ENCODE data around the gene SCIMP. TPM values are rescaled to one million over a fixed set of nuclear protein-coding genes. Genes with fewer than 3 reads are reported as not detected.

The SCIMP gene
- total and polyA plus RNA-seq, 12 donors = 0.11 to 9.7 (median 0.73) TPM

DNA sequence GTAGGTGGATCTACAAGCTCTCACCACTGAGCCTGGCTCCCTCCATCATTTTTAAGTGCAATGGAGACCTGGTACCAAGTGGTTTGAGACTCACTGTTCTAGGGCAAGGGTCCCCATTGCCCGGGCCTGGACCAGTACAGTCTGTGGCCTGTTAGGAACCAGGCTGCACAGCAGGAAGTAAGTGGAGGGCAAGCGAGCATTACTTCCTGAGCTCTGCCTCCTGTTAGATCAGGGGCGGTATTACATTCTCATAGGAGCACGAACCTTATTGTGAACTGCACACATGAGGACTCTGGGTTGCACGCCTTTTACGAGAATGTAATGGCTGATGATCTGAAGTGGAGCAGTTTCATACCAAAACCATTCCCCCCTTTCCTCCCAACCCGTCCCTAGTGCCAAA, 36.2 kb downstream of the SCIMP start:
- intact Hi-C loops (cut with DNase I) = loop anchor here in 1 of 10 donors (5.0 kb wide), 1 partner anchor 39 kb away; no protein-coding TSS in a partner anchor
- H3K4me3 ChIP-seq = no peak overlapping the region
- peaks cover 0 to 2% (median 0%) of the 10 kb centered on the region in 9 donors for H3K4me1 ChIP-seq
- WGBS, 2 donors = 89 to 90% methylated on average over 7 of the region's 7 CpGs
- no peak overlapping the region for H3K27ac ChIP-seq
- H3K9me3 ChIP-seq = no peaks in the 10 kb centered on the region
- ATAC-seq = no peak
- no peaks in the 10 kb centered on the region for H3K36me3 ChIP-seq
- H3K27me3 ChIP-seq = no peaks in the 10 kb centered on the region
- DNase-seq = no peak
- TF ChIP-seq, protein P1, sequence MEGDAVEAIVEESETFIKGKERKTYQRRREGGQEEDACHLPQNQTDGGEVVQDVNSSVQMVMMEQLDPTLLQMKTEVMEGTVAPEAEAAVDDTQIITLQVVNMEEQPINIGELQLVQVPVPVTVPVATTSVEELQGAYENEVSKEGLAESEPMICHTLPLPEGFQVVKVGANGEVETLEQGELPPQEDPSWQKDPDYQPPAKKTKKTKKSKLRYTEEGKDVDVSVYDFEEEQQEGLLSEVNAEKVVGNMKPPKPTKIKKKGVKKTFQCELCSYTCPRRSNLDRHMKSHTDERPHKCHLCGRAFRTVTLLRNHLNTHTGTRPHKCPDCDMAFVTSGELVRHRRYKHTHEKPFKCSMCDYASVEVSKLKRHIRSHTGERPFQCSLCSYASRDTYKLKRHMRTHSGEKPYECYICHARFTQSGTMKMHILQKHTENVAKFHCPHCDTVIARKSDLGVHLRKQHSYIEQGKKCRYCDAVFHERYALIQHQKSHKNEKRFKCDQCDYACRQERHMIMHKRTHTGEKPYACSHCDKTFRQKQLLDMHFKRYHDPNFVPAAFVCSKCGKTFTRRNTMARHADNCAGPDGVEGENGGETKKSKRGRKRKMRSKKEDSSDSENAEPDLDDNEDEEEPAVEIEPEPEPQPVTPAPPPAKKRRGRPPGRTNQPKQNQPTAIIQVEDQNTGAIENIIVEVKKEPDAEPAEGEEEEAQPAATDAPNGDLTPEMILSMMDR (IDR thresholded peaks at IDR 0.05) = no peak

DNA sequence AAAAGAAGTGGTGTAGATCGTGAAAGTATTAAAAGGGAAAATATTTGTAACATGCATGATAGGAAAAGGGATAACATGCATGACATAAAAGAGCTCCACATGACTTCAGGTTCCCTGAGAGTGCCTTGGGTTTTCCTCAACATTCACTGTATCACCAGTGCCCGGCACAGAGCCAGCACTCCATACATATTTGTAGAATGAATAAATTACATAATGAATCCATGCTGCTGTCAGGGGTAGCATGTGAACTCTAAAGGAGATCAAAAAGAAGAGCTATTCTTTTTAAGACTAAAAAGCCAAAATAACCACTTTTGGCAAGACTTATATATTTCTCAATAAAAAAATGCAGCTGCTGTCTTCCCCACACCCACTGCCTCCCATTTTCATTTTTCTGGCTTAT, 40.3 kb downstream of the SCIMP start:
- WGBS, 2 donors = 91% methylated on average over 2 of the region's 2 CpGs
- intact Hi-C loops (cut with DNase I) = loop anchor here in 4 of 10 donors (5.0 kb wide), 2 partner anchors 82 to 88 kb away; partner anchors contain the start of genes ZNF232 (in 3 of the 4) and RABEP1 (in 1 of the 4)

GRCh38 chr17:5191541-5192417, 42.9 kb downstream of the SCIMP start, which contains the start of gene ZNF594:
ZNF594 (minus strand) TSS chr17:5191868; CDS start chr17:5184256, 7,612 bp downstream.
- Histone ChIP-seq H3K27me3 (no peaks in the 10 kb centered on the region), H3K27ac (peak within 1 kb of the TSS; percentile 24 to 89 (median 83)), H3K4me1 (peaks cover 0 to 26% (median 19%) of the 10 kb centered on the region in 9 donors), H3K9me3 (peaks cover 0 to 39% (median 11%) of the 10 kb centered on the region in 11 donors), H3K4me3 (peak within 1 kb of the TSS; percentile 71 to 95 (median 90)), H3K36me3 (peaks cover 0 to 32% (median 4%) of the 10 kb centered on the region in 9 donors)
- ATAC-seq (peak; percentile 99 to 100 (median 100)), DNase-seq (peak; percentile 96 to 98)
- WGBS, 2 donors = 3% methylated on average over 77 to 82 of the region's 82 CpGs
- TF ChIP-seq, protein P1 (IDR thresholded peaks at IDR 0.05) = peak; percentile 50 to 91 (median 80)
- intact Hi-C loops (cut with DNase I) = loop anchor here in 4 of 10 donors (5.0 kb wide), 2 partner anchors 79 to 91 kb away; partner anchors contain the start of genes ZNF232 (in 3 of the 4) and RABEP1 (in 1 of the 4)

More for the DNA sequence above, 40.3 kb downstream of the SCIMP start:
- peaks cover 0 to 12% (median 4%) of the 10 kb centered on the region in 9 donors for H3K36me3 ChIP-seq
- peaks cover 0 to 26% (median 19%) of the 10 kb centered on the region in 9 donors for H3K4me1 ChIP-seq
- H3K27me3 ChIP-seq = no peaks in the 10 kb centered on the region
- H3K27ac ChIP-seq = no peak overlapping the region
- no peak for ATAC-seq
- no peak for DNase-seq
- H3K9me3 ChIP-seq = peaks cover 0 to 13% (median 0%) of the 10 kb centered on the region in 11 donors
- TF ChIP-seq, protein P1 (IDR thresholded peaks at IDR 0.05) = no peak
- no peak overlapping the region for H3K4me3 ChIP-seq

DNA sequence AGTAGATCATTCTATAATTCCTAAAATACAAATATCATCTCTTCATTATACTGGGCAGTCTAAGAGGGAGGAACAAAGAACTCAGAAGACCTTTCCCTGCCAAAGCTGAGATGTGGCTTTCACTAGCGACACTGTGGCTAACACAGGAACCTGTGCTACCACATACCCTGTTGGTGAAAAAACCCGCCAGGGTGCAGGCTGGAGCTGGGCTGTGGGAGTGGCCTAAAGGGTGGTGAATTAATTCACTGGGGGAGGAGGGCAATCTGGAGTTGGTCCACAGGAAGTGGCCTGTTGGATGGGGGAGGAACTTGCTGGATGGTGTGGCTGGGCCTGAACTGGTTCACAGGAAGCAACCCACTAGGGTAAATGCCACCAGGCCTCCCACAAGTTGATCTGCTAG, 50.4 kb downstream of the SCIMP start:
- Histone ChIP-seq H3K27me3 (no peaks in the 10 kb centered on the region), H3K36me3 (peaks cover 0 to 88% (median 18%) of the 10 kb centered on the region in 9 donors), H3K4me3 (no peak overlapping the region), H3K9me3 (peaks cover 0 to 100% (median 82%) of the 10 kb centered on the region in 11 donors), H3K27ac (no peak overlapping the region), H3K4me1 (no peaks in the 10 kb centered on the region)
- no peak for ATAC-seq
- TF ChIP-seq, protein P1 (IDR thresholded peaks at IDR 0.05) = no peak
- intact Hi-C loops (cut with DNase I) = loop anchor here in 2 of 10 donors (5.0 to 10.0 kb wide), 2 partner anchors 89 to 92 kb away; no protein-coding TSS in a partner anchor
- DNase-seq = no peak
- WGBS, 2 donors = 95 to 100% methylated on average over 2 of the region's 2 CpGs
